Measurements from ENCODE around the gene DRAM1.
"Not testable (repeated sequence)": the region's sequence is repeated elsewhere in the genome, so short reads cannot be mapped to it uniquely, and the experiment has no call there.

The DRAM1 gene

GRCh38 chr12:101859664-101860607 lies 17.4 kb upstream of the DRAM1 start:
- no peak for DNase-seq (ENCODE audit: low spot score)

DNA sequence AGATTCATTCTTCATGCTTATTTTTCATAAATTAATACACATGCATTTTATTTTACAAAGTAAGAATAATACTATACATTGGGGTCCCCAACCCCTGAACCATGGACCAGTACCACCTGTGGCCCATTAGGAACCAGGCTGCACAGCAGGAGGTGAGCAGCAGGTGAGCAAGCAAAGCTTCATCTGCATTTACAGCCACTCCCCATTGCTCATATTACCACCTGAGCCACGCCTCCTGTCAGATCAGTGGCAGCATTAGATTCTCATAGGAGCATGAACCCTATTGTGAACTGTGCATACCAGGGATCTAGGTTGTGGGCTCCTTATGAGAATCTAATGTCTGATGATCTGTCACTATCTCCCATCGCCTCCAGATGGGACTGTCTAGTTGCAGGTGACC lies 15.7 kb upstream of the DRAM1 start:
- DNase-seq (ENCODE audit: low spot score): not testable (repeated sequence)

- no peak for DNase-seq (ENCODE audit: low spot score)
Observed at GRCh38 chr12:101862245-101862644, 15.1 kb upstream of the DRAM1 start.

- no peak for DNase-seq (ENCODE audit: low spot score)
Observed at GRCh38 chr12:101863981-101864380, 13.4 kb upstream of the DRAM1 start.

GRCh38 chr12:101866615-101867373 lies 10.6 kb upstream of the DRAM1 start:
- no peak for DNase-seq (ENCODE audit: low spot score)

GRCh38 chr12:101867619-101868018 lies 9.8 kb upstream of the DRAM1 start:
- DNase-seq (ENCODE audit: low spot score): not testable (repeated sequence)

- no peak for DNase-seq (ENCODE audit: low spot score)
Observed at GRCh38 chr12:101870925-101871324, 6.5 kb upstream of the DRAM1 start.

- DNase-seq (ENCODE audit: low spot score): no peak
Observed at GRCh38 chr12:101875162-101875561, 2.2 kb upstream of the DRAM1 start.

GRCh38 chr12:101876322-101876860 lies 989 bp upstream of the DRAM1 start:
- DNase-seq (ENCODE audit: low spot score): no peak

DNA sequence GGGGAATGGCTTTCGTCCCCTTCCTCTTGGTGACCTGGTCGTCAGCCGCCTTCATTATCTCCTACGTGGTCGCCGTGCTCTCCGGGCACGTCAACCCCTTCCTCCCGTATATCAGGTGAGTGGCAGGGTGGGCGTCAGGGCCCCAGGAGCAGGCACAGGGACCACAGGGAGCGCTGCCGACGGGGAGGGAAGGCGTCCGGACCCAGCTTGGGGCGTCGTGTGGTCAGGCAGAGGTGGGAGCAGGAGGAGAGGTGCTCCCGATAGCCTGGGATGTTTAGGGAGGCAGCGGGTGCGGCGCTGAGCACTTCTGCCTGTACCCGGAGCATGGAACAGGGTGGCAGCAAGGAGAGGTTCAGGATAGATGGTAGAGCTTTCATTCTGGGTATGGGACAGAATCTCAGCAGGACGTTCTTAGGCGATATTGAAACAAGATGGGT lies 444 bp downstream of the DRAM1 start:
- DNase-seq (ENCODE audit: low spot score): no peak

- DNase-seq (ENCODE audit: low spot score): no peak
Observed at GRCh38 chr12:101878243-101878821, 952 bp downstream of the DRAM1 start.

DNA sequence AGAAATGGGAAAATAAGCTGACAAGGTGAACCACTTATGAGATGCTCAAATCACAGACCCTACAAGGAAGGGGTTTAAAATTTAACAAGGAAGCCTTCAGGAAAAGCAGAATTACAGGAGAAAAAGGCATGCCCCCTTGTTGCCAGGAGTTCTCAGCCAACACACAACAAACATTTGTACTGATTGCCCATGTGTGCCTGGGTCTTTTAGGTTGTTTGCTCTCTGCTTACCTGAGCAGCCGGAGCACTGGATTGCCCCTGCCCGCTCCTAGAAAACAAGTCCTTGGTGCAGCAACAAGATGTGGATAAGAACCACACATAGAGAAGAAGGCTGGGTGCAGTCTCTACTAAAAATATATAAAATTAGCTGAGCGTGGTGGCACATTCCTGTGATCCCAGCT lies 3.4 kb downstream of the DRAM1 start:
- DNase-seq (ENCODE audit: low spot score): no peak

- no peak for DNase-seq (ENCODE audit: low spot score)
Observed at GRCh38 chr12:101881228-101881627, 3.8 kb downstream of the DRAM1 start.

GRCh38 chr12:101884174-101884573 lies 6.8 kb downstream of the DRAM1 start:
- DNase-seq (ENCODE audit: low spot score): no peak

DNA sequence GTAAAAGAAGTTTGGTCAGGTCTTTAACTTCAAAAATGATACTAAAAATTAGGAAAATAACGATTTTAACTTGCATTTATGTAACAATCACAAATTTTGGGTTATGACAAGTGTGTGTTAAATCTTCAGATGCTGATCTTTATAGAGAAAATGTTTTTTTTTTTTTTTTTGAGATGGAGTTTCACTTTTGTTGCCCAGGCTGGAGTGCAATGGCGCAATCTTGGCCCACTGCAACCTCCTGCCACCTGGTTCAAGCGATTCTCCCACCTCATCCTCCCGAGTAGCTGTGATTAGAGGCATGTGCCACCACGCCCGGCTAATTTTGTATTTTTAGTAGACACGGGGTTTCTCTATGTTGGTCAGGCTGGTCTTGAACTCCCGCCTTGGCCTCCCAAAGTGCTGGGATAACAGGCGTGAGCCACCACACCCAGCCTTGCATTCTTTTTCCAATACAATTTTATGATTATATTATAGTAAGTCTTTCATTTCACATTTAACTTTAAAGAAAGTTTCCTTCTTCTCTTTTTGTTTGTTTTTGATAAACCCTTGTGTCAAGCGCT lies 7.5 kb downstream of the DRAM1 start:
- DNase-seq (ENCODE audit: low spot score): not testable (repeated sequence)

- no peak for DNase-seq (ENCODE audit: low spot score)
Observed at GRCh38 chr12:101885912-101886561, 8.7 kb downstream of the DRAM1 start.

DNA sequence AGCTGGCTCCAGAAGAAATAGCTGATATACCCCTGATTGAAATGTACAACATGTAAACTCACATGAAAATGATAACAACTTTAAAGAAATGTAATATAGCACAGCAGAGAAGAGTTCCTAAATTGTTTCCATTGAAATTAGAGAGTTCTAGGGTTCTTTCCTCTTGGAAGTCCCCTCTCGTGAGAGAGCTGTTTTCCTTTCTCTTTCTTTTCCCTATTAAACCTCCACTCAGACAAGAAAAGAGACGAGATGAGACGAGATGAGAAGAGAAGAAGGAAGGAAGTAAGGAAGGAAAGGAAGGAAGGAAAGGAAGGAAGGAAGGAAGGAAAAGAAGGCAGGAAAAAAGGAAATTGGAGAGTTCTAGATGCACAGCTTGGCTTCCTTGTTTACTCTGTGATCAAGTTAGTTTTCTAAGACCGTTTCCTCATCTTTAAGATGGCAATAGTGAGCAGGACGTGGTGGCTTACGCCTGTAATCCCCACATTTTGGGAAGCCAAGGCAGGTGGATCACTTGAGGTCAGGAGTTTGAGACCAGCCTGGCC lies 11.9 kb downstream of the DRAM1 start:
- no peak for DNase-seq (ENCODE audit: low spot score)

DNA sequence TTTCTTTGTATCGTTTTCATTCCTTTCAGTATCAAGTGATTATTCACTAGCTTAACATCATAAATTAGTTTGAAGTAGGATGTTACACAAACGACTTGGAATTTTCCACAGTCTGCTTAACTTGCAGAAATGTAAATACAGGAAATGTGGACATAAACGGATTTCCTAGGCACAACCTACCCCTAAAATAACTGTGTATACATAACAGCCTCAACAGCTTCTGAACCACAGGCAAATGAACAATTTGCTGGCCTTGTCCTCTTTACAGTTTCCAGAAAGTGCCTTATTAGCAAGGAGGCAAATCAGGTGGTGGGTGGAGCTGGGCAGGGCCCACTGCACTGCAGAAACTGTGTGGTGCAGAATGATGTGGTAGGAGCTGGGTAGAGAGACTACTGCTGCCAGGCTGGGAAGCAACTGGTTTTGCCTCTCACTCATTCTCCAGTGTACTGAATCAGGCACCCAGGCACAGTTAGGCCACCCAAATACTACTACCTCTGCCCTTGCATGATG lies 14.1 kb downstream of the DRAM1 start:
- no peak for DNase-seq (ENCODE audit: low spot score)

- DNase-seq (ENCODE audit: low spot score): no peak
Observed at GRCh38 chr12:101892794-101893193, 15.4 kb downstream of the DRAM1 start.

GRCh38 chr12:101901777-101902176 lies 24.4 kb downstream of the DRAM1 start:
- DNase-seq (ENCODE audit: low spot score): no peak

- DNase-seq (ENCODE audit: low spot score): no peak
Observed at GRCh38 chr12:101902641-101903040, 25.3 kb downstream of the DRAM1 start.
